ENCODE measurements around the gene SYT13. TPM values are rescaled to one million over a fixed set of nuclear protein-coding genes. Genes with fewer than 3 reads are reported as not detected.

Gene SYT13
- polyA plus RNA-seq (2012; ENCODE audit: low read depth, missing spikeins): not detected

- no peak for TF ChIP-seq PAX5 (IDR thresholded peaks at IDR 0.05; ENCODE audit: insufficient read depth, low read length, severe bottlenecking)
- no peak for TF ChIP-seq TAF1 (IDR thresholded peaks at IDR 0.05; ENCODE audit: low read depth, low read length)
- no peak for TF ChIP-seq POLR2A (IDR thresholded peaks at IDR 0.05; ENCODE audit: low read depth, low read length)
- no peak for TF ChIP-seq POLR2AphosphoS5 (IDR thresholded peaks at IDR 0.05; ENCODE audit: low read depth, low read length)
- no peak for TF ChIP-seq POU2F2 (IDR thresholded peaks at IDR 0.05; ENCODE audit: low read depth, low read length)
- no peak for TF ChIP-seq SPI1 (IDR thresholded peaks at IDR 0.05; ENCODE audit: low read depth, low read length)
- FAIRE-seq: no peak
- no peak for DNase-seq (ENCODE audit: insufficient read length, low spot score)
Measured at GRCh38 chr11:45285930-45286632, at the start of gene SYT13. SYT13 (minus strand) TSS chr11:45286341; CDS start chr11:45286207, 134 bp downstream.

- no peak for FAIRE-seq
- TF ChIP-seq POU2F2 (IDR thresholded peaks at IDR 0.05; ENCODE audit: low read depth, low read length) (no peak), POLR2A (IDR thresholded peaks at IDR 0.05; ENCODE audit: low read depth, low read length) (no peak), SPI1 (IDR thresholded peaks at IDR 0.05; ENCODE audit: low read depth, low read length) (no peak), TAF1 (IDR thresholded peaks at IDR 0.05; ENCODE audit: low read depth, low read length) (no peak), POLR2AphosphoS5 (IDR thresholded peaks at IDR 0.05; ENCODE audit: low read depth, low read length) (no peak), PAX5 (IDR thresholded peaks at IDR 0.05; ENCODE audit: insufficient read depth, low read length, severe bottlenecking) (no peak)
- DNase-seq (ENCODE audit: insufficient read length, low spot score): no peak
Measured at GRCh38 chr11:45335434-45335833, 49.3 kb upstream of the SYT13 start.

GRCh38 chr11:45334836-45335235 is 48.7 kb upstream of the SYT13 start:
- DNase-seq (ENCODE audit: insufficient read length, low spot score) (no peak), FAIRE-seq (no peak)
- TF ChIP-seq TAF1 (IDR thresholded peaks at IDR 0.05; ENCODE audit: low read depth, low read length) (no peak), SPI1 (IDR thresholded peaks at IDR 0.05; ENCODE audit: low read depth, low read length) (no peak), POLR2A (IDR thresholded peaks at IDR 0.05; ENCODE audit: low read depth, low read length) (no peak)

- TF ChIP-seq TAF1 (IDR thresholded peaks at IDR 0.05; ENCODE audit: low read depth, low read length): no peak
- no peak for TF ChIP-seq SPI1 (IDR thresholded peaks at IDR 0.05; ENCODE audit: low read depth, low read length)
- TF ChIP-seq PAX5 (IDR thresholded peaks at IDR 0.05; ENCODE audit: insufficient read depth, low read length, severe bottlenecking): no peak
- TF ChIP-seq POLR2AphosphoS5 (IDR thresholded peaks at IDR 0.05; ENCODE audit: low read depth, low read length): no peak
- TF ChIP-seq POLR2A (IDR thresholded peaks at IDR 0.05; ENCODE audit: low read depth, low read length): no peak
- no peak for TF ChIP-seq POU2F2 (IDR thresholded peaks at IDR 0.05; ENCODE audit: low read depth, low read length)
- FAIRE-seq (no peak), DNase-seq (ENCODE audit: insufficient read length, low spot score) (no peak)
Measured at GRCh38 chr11:45334410-45334809, 48.3 kb upstream of the SYT13 start.

- no peak for DNase-seq (ENCODE audit: insufficient read length, low spot score)
- TF ChIP-seq POLR2A (IDR thresholded peaks at IDR 0.05; ENCODE audit: low read depth, low read length) (no peak), TAF1 (IDR thresholded peaks at IDR 0.05; ENCODE audit: low read depth, low read length) (no peak), POU2F2 (IDR thresholded peaks at IDR 0.05; ENCODE audit: low read depth, low read length) (no peak), SPI1 (IDR thresholded peaks at IDR 0.05; ENCODE audit: low read depth, low read length) (no peak), POLR2AphosphoS5 (IDR thresholded peaks at IDR 0.05; ENCODE audit: low read depth, low read length) (no peak), PAX5 (IDR thresholded peaks at IDR 0.05; ENCODE audit: insufficient read depth, low read length, severe bottlenecking) (no peak)
- no peak for FAIRE-seq
Measured at GRCh38 chr11:45333001-45333971, 47.1 kb upstream of the SYT13 start.

GRCh38 chr11:45332276-45332934 is 46.3 kb upstream of the SYT13 start:
- DNase-seq (ENCODE audit: insufficient read length, low spot score) (peak; percentile 34), FAIRE-seq (peak; percentile 87)
- TF ChIP-seq POLR2AphosphoS5 (IDR thresholded peaks at IDR 0.05; ENCODE audit: low read depth, low read length) (no peak), PAX5 (IDR thresholded peaks at IDR 0.05; ENCODE audit: insufficient read depth, low read length, severe bottlenecking) (no peak), TAF1 (IDR thresholded peaks at IDR 0.05; ENCODE audit: low read depth, low read length) (no peak), POLR2A (IDR thresholded peaks at IDR 0.05; ENCODE audit: low read depth, low read length) (no peak), POU2F2 (IDR thresholded peaks at IDR 0.05; ENCODE audit: low read depth, low read length) (no peak), SPI1 (IDR thresholded peaks at IDR 0.05; ENCODE audit: low read depth, low read length) (no peak)

GRCh38 chr11:45331839-45332238 is 45.7 kb upstream of the SYT13 start:
- FAIRE-seq (no peak), DNase-seq (ENCODE audit: insufficient read length, low spot score) (no peak)
- no peak for TF ChIP-seq SPI1 (IDR thresholded peaks at IDR 0.05; ENCODE audit: low read depth, low read length)
- no peak for TF ChIP-seq POLR2AphosphoS5 (IDR thresholded peaks at IDR 0.05; ENCODE audit: low read depth, low read length)
- TF ChIP-seq TAF1 (IDR thresholded peaks at IDR 0.05; ENCODE audit: low read depth, low read length): no peak

GRCh38 chr11:45328726-45329125 is 42.6 kb upstream of the SYT13 start:
- TF ChIP-seq PAX5 (IDR thresholded peaks at IDR 0.05; ENCODE audit: insufficient read depth, low read length, severe bottlenecking) (no peak), POLR2AphosphoS5 (IDR thresholded peaks at IDR 0.05; ENCODE audit: low read depth, low read length) (no peak), SPI1 (IDR thresholded peaks at IDR 0.05; ENCODE audit: low read depth, low read length) (no peak), POU2F2 (IDR thresholded peaks at IDR 0.05; ENCODE audit: low read depth, low read length) (no peak), TAF1 (IDR thresholded peaks at IDR 0.05; ENCODE audit: low read depth, low read length) (no peak), POLR2A (IDR thresholded peaks at IDR 0.05; ENCODE audit: low read depth, low read length) (no peak)
- FAIRE-seq (no peak), DNase-seq (ENCODE audit: insufficient read length, low spot score) (no peak)

GRCh38 chr11:45324459-45324858 is 38.3 kb upstream of the SYT13 start:
- TF ChIP-seq PAX5 (IDR thresholded peaks at IDR 0.05; ENCODE audit: insufficient read depth, low read length, severe bottlenecking) (no peak), SPI1 (IDR thresholded peaks at IDR 0.05; ENCODE audit: low read depth, low read length) (no peak), POLR2AphosphoS5 (IDR thresholded peaks at IDR 0.05; ENCODE audit: low read depth, low read length) (no peak), POLR2A (IDR thresholded peaks at IDR 0.05; ENCODE audit: low read depth, low read length) (no peak), TAF1 (IDR thresholded peaks at IDR 0.05; ENCODE audit: low read depth, low read length) (no peak), POU2F2 (IDR thresholded peaks at IDR 0.05; ENCODE audit: low read depth, low read length) (no peak)
- DNase-seq (ENCODE audit: insufficient read length, low spot score) (no peak), FAIRE-seq (no peak)

All from GM12891 (cell line).